Keratinocyte (primary cell): Measurements from ENCODE around the gene RBM47.

Source experiments
- EZH2 ChIP-seq: IDR thresholded peaks from one replicate; pipeline ENCODE4 v1.6.1; 2012; ENCODE audit warnings: inconsistent platforms, mild to moderate bottlenecking, low read length, moderate library complexity
- TF ChIP-seq, protein P1 (sequence below), 3 experiments: IDR thresholded peaks in 1 of 3; conservative IDR thresholded peaks in 1 of 3; optimal IDR thresholded peaks in 1 of 3; 2 replicates in 2 of 3; 3 replicates in 1 of 3; pipeline versions ENCODE3 to v1.5.1; 2011; ENCODE audit warnings: low read length in 3 of 3, mild to moderate bottlenecking in 3 of 3, moderate library complexity in 2 of 3, control low read depth in 1 of 3, inconsistent platforms in 1 of 3; ENCODE audit not compliant: insufficient read depth in 2 of 3; ENCODE audit errors: extremely low read depth in 1 of 3

DNA sequence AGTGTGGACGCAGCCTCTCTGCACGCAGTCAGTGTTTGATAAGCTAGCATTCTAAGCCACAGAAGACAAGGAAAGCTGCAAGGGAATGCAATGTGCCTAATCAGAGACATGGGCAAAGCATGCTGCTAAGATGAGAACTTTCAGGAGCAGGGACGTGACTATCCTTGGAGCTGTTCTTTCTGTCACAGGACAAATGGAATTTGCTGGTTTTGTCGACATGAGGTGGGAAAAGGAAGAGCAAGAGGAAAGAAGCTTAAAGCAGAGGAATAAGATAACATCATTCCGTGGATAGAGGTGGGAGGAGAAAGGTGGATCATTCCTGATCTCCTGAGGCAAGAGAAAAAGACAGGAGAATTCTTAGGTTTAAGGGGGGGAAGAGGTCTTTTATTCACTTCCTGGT lies 33.7 kb downstream of the RBM47 start:
- TF ChIP-seq, protein P1, sequence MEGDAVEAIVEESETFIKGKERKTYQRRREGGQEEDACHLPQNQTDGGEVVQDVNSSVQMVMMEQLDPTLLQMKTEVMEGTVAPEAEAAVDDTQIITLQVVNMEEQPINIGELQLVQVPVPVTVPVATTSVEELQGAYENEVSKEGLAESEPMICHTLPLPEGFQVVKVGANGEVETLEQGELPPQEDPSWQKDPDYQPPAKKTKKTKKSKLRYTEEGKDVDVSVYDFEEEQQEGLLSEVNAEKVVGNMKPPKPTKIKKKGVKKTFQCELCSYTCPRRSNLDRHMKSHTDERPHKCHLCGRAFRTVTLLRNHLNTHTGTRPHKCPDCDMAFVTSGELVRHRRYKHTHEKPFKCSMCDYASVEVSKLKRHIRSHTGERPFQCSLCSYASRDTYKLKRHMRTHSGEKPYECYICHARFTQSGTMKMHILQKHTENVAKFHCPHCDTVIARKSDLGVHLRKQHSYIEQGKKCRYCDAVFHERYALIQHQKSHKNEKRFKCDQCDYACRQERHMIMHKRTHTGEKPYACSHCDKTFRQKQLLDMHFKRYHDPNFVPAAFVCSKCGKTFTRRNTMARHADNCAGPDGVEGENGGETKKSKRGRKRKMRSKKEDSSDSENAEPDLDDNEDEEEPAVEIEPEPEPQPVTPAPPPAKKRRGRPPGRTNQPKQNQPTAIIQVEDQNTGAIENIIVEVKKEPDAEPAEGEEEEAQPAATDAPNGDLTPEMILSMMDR (optimal IDR thresholded peaks at IDR 0.05 in 1 of 3, IDR thresholded peaks at IDR 0.05 in 1 of 3, conservative IDR thresholded peaks at IDR 0.05 in 1 of 3; ENCODE audit: extremely low read depth in 1 of 3, insufficient read depth in 2 of 3, low read length in 3 of 3): no peak
- TF ChIP-seq EZH2: no peak
